GM11168 (cell line): ENCODE measurements around the gene RABEP1.

Experiments
- in situ Hi-C: fragments of 300-500 bp; cut with MboI; formaldehyde crosslinking; loops from one replicate; pipeline ENCODE4 v1.12.0; 2022; ENCODE audit warnings: low sequenced_read_pairs; ENCODE audit not compliant: unreplicated experiment

Gene RABEP1

DNA sequence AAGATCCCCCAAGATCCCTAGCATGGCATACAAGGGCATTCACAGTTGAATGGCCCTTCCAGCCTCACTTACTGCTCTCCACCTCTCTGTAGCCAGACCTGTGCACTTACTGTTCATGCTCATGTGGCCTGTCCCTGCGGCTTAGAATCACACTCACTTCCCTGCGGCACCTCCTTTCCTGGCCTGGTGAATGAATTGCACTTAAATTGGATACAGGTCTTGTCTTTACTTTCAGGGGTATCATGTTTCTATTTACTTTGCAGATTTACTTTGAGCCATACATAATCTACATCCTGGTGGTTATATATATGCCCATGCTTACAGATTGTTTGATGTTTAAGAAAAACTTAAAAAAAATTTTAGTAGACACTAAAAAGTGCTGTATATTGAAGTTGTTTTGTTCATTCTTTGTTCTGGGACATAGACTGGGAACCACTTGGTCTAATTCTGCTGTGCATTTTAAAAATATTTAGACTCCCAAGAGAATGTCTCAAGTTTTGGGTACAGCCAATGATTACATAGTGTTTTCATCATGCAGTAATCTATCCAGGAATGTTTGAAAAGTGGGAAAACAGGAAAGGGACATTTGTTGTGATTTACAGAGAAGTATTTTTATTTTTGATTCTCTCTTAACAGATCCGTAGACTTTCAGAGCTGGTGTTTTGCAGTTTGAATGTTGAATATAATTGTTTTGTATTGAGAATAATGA lies 73.5 kb downstream of the RABEP1 start:
- in situ Hi-C loops = no loop called here

DNA sequence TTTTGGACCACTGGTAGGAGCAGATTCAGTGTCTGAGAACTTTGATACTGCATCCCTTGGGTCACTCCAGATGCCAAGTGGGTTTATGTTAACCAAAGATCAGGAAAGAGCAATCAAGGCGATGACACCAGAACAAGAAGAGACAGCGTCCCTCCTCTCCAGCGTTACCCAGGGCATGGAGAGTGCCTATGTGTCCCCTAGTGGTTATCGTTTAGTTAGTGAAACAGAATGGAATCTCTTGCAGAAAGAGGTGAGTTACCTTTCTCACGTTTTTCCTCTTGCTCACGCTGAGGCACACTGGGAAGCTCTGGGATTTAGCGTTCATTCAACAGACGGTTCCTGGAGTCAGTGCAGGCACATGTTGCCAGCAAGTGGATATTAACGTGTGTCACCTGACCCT lies 79.3 kb downstream of the RABEP1 start:
- in situ Hi-C loops = no loop called here

DNA sequence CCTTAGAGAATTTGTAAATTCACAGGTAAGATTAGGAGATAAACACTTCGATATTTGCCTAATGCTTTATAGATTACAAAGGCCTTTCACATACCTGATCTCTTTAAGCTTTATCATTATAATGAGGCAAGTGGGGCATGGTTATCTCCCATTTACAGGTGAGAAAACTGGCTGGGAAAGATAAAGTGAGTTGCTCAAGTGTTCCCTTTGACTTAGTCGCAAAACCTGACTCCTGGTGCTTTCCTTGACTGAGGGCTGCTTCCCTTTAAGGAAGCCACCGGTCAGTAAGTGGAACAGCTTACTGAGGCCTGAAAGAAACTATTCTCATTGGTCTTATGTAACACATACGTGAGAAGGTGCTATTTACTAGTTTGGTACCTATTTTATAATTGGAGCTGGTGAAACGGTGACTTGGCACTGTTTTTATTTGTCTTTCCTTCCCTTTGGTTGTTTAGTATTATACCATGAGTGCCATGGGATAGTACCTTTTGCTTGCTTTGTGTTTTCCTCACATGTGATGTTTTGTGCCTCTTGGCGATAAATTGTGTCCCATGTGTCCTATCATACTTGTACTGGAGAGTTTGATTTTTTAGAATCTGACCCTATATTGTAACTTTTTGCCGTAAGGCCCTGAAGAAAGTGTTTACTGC lies 80.2 kb downstream of the RABEP1 start:
- in situ Hi-C loops = no loop called here

DNA sequence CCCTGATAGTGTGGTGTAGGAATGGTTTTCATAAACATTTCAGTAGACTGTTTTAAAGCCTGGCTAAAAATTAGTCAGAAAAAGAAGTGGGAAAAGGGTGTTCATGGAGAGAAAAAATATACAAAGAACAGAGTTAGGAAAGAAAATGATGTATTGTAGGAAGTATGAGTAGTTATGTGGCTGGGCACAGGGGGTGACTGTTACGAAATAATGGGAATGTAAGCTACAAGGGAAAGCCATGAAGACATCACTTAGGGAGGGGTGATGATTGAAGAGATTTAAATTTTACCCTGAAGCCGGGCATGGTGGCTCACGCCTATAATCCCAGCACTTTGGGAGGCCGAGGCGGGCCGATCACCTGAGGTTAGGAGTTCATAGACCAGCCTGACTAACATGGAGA lies 82.1 kb downstream of the RABEP1 start:
- in situ Hi-C loops = no loop called here

DNA sequence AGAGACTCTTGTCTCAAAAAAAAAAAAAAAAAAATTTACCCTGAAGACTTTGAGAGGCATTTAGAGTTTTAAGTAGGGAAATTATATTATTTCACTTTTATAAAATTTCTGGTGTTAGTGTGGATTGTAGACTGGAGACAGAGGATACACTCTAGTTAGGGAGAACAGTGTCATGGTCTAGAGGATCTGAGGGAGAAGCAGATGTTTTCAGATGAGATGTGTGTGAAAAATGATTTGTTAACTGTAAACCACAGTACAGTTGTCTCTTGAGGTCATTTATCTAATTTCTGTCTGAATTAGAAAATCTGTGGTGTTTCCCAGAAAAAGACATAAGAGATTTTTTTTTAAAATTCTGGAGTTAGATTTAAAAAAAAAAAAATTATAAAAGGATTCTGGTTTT lies 82.6 kb downstream of the RABEP1 start:
- in situ Hi-C loops = no loop called here

DNA sequence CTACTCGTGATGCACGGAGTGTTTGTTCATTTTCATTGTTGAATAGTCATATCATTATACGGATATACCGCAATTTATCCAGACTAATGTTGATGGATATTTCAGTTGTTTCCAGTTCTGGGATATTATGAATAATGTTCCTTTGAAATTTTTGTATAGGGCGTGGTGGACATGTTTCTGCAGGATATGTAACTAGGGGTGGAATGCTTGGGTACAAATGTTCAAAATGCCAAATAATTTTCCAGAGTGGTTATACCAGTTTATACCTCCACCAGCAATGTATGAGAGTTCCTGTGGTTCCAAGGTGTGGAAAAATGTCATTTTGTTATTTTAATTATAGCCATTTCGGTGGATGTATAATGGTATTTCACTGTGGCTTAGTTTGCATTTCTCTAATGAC lies 83.7 kb downstream of the RABEP1 start:
- in situ Hi-C loops = no loop called here

DNA sequence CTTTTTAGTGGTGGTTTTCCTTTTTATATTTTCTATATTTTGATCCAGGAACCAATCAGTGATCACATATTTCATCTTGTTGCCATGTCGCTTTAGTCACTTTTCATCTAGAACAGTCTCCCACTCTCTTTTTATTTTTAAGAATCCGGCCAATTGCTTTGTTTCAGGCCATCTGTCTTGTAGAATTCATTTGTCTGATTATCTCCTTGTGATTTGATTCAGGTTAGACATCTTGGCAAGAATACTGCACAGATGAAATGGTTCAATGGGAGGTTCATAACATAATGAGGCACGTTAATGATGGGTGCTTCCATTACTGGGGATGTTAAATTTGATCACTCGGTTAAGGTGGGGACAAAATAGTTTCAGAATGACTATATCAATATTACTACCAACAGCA lies 88.3 kb downstream of the RABEP1 start:
- in situ Hi-C loops = no loop called here

DNA sequence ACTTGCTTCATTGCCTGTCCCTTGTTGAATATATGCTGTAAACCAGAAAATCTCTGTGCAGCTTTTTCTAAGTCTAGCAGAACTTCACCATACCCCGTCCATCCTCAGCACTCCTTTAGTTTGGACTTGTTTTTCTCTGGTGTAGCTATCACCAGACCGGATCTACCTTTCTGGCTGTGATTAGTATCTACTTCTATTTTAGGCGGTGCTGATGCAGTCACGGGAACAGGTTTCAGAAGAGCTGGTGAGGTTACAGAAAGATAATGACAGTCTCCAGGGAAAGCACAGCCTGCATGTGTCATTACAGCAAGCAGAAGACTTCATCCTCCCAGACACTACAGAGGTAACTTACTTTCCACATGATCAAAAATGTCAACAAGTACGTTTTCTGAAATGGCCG lies 91.0 kb downstream of the RABEP1 start:
- in situ Hi-C loops = no loop called here

DNA sequence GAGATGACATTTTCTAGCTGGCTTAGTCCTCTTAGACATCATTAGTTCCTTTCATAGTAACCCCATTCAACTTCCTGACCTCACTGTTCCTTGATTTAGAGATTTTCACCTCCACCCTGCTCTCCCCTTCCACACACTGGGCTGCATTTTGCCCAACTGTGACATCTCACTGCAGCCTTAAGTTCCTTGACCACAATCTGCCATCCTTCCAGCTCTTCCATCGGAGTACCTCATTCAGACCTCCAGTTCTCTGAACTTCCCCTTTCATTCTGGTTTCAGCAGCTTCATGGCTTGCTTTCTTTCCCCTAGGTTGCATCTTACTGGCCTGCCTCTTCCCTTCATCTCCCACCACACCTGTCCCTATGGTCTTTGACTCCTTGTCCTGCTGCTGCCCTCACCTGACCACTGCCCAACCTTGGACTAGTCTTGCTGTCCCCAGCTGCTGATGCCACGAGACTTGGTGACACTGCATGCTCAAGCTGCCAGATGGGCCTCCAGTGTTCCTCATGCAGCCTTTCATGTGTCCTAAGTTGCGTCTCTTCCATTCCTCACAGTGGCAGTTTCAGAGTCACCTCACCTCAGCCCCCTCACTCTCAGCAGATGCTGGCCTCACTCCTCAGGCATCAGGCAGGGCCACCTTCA lies 96.6 kb downstream of the RABEP1 start:
- in situ Hi-C loops = no loop called here

DNA sequence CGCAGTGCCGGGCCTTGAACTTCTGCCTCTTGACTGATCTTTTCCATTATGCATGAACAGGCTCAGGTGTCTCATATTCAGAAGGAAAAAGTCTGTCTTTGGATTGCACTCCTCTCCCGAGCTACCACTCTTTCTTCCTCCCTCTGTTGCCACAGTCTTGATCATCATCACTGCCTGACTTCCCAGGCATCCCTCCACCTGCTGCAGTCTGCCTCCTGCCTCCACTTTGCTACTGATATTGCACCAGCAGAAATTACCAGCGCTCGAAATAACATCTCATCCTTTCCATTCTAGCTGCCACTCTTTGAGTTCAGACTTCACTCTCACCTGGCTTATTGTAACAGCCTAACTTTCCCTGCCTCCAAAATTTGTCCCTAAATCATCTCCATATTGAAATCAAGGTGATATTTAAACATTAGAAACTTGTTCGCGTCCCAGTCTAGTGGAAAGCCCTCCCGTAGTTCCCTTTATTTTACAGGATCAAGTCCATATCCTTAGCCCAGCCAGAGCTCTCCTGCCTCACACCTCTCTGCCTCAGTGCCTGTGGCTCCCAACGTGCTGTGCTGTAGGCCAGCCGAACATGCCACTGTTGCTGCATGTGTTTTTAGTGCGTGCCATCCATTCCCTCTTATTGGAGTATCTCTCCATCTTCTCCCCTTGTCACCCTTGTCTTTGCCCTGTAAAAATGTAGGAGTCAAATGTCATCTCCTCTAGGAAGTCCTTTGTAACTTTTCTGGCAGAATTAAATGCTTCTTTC lies 97.4 kb downstream of the RABEP1 start:
- in situ Hi-C loops = no loop called here

DNA sequence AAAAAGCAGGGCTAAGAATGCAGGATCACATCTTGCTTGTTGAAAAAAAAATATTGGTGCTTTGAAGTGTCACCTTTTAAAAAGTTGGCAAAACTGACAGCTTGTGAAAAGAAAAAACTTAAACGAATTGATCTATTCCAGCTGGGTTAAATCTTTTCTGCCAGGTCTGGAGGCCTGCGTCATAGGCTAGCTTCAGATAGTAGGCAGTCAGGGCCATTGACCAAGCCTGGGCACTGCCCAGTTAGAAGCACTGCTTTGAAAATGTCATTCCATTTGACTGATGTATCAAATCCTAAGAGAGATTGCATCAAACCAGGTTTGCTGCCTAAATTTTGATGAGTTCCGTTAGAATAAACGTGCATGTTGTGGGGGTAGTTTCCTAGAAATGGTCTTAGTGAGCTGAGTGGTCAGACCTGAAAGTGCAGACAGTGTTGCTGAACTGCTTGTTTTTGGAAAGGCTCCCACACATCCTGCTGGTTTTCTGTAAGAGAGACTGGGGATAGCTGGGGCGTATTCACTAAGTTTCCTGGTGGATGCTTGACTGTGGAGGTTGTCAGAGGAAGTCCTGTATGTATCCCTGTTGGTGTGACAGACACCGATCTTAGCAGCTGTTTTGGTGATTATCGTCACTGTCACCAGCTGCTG lies 98.5 kb downstream of the RABEP1 start:
- in situ Hi-C loops = no loop called here

DNA sequence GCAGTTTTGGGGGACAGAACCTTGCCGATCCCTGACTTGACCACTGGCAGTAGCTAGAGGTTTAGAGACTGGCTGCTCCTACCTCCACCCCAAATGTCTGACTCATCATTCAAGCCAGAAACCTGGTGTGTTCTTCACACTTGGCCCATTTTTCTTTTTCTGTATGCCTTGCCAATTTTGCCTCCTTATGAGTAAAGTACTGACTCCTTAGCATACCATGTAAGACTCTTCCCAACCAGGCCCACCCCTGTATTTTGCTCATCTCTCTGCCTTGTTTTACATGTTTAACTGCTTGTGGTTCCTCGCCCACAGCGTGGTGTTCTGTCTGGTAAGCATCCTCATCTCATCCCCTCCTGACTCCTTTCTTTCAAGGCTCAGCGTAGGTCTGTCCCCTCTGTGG lies 99.5 kb downstream of the RABEP1 start:
- in situ Hi-C loops = no loop called here

DNA sequence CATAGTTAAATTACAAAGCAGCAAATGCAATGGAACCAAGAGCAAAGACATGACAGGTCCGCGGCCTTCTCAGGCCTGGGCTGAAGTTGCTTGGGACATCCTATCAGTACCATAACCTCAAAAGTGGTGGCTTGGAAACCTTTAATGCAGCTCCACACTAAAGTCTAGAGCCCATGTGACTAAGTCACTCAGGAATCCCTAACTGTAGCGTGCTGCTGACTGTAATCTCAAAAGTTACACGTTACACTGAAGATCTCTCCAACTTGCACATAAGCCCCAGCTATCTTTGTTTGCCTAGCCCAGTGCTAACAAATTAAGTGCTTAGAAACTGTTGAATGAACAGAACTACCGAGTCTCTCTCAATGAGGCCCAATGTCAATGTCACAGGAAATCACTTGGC lies 109.6 kb downstream of the RABEP1 start:
- in situ Hi-C loops = no loop called here

DNA sequence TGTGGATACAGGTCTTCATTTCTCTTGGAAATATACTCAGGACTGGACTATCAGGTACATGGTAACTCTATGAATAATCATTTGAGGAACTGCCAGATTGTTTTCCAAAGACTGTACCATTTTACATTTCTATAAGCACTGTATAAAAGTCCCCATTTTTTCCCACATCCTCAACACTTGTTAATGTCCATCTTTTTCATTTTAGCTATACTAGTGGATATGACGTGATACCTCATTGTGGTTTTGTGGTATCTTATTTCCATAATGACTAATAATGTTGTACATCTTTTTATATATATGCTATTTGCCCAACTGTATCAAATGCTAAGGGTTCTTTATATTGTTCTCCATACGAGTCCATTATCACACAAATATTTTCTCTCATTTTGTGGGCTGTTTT lies 114.5 kb downstream of the RABEP1 start:
- in situ Hi-C loops = no loop called here

DNA sequence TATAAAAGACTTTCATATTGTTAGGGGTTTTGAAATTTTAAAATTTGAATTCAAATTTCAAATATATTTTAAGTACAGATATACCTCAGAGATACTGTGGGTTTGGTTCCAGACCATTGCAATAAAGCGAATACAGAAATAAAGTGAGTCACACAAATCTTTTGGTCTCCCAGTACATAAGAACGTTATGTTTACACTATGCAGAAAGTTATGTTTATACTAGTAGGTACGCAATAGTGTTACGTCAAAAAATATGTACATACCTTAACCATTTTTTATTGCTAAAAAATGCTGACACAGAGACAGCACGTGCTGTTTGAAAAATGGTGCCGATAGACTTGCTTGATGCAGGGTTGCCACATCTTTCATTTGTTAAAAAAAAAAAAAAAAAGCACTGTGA lies 117.7 kb downstream of the RABEP1 start:
- in situ Hi-C loops = no loop called here

DNA sequence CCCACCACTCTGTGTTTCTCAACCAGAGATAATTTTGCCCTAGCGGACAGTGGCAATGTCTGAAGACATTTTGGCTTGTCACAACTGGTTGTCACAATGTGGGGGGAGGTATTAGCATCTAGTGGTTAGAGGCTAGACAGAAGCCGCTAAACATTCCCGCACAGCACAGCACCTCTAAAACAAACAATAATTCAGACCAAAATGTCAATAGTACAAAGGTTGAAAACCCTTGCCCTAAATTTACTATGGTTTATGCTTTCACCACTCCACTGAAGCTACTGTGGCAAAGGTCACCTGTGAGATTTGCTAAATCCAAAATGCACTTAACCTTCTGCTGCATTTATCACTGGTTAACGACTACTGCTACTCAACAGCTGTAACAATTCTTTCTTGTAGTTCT lies 123.3 kb downstream of the RABEP1 start:
- in situ Hi-C loops = no loop called here

DNA sequence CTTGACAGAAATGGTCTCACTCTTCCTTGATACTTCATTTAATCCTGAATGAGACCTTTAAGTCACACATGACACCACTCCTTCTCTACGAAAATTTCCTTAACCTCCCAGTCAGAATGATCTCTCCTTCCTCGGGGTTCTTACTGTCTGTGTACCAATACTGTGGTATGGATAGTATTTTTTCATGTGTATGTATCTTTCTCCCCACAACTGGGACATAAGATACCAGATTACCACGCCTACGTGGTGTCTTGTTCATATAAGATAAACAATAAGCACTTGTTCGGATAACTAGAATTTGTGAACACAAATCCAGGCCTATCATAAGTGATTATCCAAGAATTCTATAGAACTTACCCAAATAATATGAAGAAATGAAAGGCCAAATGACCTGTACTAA lies 126.1 kb downstream of the RABEP1 start:
- in situ Hi-C loops = no loop called here

DNA sequence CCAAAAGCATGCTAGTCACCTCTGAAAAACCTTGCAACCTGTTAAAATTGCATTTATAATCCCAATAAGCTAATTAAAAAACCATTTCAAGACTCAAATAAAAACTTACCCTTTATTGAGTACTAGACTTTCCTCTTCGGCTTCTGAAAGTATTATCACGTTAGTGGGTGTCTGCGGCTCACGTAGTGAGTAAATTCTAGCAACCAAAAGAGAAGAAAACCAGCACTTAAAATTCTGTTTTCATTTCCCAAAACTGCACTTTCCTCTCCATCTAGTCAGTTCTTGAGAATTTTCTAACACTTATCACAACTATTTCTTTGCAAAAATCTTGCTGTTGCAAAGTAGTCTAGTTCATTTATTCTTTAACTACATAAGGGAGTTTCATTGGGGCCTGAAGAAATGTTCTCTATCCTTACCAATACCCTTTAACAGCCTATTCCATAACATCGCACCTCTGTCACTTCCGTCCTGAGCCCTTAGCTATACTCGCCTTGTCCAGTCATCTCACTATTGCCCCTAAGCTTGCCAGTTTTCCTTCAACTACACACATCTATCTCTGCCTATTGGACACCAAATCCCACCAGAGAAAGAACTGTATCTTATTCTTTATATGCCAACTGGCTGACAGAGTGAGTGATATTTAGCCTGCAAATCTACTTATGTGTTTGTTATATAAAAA lies 128.6 kb downstream of the RABEP1 start:
- in situ Hi-C loops = no loop called here

DNA sequence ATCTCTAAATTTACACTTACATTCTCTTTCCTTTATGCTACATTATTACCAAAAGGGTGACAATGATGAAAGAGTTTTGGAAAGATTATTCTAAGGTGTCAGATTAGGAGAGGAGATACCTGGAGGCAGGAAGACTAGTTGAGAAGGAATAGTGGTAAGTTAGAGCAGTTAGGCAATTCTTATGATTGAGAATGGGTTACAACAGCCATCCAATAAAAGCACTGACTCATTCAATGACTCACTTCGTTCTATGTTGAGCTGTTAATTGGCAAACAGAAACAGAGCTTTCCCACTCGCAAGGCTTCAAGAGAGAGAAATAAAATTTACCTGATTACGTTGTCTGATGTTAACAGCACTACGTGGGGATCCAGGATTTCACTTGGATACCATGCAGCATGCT lies 131.6 kb downstream of the RABEP1 start:
- in situ Hi-C loops = no loop called here

DNA sequence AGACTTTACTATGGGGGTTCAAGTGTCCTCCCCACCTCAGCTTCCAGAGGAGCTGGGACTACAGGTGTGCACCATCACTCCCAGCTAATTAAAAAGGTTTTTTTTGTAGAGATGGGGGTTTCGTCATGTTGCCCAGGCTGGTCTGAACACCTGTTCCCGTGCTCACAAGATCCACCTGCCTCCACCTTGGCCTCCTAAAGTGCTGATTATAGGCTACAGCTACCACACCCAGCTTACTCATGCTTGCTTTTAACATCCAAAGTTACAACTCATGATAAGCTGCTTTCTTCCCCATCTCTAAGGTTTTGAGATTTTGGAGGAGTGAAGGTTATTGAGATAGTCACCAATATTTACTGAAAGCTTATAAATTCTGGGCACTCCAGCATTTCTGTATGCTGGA lies 134.8 kb downstream of the RABEP1 start:
- in situ Hi-C loops = no loop called here
